Measurements from ENCODE around the gene LRRC7. TPM values are rescaled to one million over a fixed set of nuclear protein-coding genes. Genes with fewer than 3 reads are reported as not detected.

Gene LRRC7
- total RNA-seq, 1 donor from 2014 or later: not detected

DNA sequence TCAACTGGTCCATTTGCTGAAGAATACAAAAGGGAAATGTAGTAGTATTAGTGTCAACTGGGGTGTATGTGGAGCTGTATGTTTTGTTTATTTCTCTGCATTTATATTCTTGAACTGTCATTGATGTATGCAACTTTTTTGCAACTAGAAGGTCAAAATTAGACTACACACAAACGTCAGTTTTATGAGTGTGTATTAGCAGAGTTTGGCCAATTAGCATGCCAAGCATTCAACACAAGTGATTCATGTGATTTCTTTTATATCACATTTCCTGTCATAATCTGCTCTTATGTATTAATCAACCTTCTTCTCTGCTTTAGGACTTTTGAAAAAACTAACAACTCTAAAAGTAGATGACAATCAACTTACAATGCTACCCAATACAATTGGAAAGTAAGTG is 426.5 kb downstream of the LRRC7 start:
- no peak for FAIRE-seq
- peak; percentile 12 for DNase-seq (ENCODE audit: low read depth)
- H3K36me3 ChIP-seq (ENCODE audit: control insufficient read depth, insufficient read depth, low read length): no peaks in the 10 kb centered on the region
- TF ChIP-seq, protein P1, sequence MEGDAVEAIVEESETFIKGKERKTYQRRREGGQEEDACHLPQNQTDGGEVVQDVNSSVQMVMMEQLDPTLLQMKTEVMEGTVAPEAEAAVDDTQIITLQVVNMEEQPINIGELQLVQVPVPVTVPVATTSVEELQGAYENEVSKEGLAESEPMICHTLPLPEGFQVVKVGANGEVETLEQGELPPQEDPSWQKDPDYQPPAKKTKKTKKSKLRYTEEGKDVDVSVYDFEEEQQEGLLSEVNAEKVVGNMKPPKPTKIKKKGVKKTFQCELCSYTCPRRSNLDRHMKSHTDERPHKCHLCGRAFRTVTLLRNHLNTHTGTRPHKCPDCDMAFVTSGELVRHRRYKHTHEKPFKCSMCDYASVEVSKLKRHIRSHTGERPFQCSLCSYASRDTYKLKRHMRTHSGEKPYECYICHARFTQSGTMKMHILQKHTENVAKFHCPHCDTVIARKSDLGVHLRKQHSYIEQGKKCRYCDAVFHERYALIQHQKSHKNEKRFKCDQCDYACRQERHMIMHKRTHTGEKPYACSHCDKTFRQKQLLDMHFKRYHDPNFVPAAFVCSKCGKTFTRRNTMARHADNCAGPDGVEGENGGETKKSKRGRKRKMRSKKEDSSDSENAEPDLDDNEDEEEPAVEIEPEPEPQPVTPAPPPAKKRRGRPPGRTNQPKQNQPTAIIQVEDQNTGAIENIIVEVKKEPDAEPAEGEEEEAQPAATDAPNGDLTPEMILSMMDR (IDR thresholded peaks at IDR 0.05; ENCODE audit: insufficient read depth, low read length, severe bottlenecking): no peak
- H3K4me3 ChIP-seq (ENCODE audit: low read depth, low read length): no peak overlapping the region
- no peaks in the 10 kb centered on the region for H3K27me3 ChIP-seq (ENCODE audit: control insufficient read depth, insufficient read depth, low read length)

DNA sequence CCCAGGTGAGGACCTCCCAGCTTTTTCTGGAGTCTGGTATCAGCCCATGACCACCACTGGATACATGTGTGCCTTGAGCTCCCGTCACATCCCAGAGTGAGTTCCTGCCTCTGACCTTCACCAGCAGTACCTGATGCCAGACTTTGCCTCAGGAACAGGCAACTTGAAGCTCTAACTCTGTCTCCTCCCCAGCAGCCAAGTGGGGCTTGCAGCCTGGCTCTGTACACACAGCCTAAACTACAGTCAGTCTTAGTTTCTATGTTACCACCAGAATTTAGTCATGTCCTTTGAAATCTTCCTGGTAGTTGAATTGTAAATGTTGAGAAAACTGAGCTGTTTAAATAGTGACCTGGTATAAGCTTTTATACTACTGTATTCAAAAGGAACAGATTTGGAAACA is 431.1 kb downstream of the LRRC7 start:
- H3K36me3 ChIP-seq (ENCODE audit: control insufficient read depth, insufficient read depth, low read length): no peaks in the 10 kb centered on the region
- DNase-seq (ENCODE audit: low read depth): no peak
- no peaks in the 10 kb centered on the region for H3K27me3 ChIP-seq (ENCODE audit: control insufficient read depth, insufficient read depth, low read length)
- no peak for FAIRE-seq
- H3K4me3 ChIP-seq (ENCODE audit: low read depth, low read length): no peak overlapping the region
- TF ChIP-seq, protein P1 (IDR thresholded peaks at IDR 0.05; ENCODE audit: insufficient read depth, low read length, severe bottlenecking): no peak

DNA sequence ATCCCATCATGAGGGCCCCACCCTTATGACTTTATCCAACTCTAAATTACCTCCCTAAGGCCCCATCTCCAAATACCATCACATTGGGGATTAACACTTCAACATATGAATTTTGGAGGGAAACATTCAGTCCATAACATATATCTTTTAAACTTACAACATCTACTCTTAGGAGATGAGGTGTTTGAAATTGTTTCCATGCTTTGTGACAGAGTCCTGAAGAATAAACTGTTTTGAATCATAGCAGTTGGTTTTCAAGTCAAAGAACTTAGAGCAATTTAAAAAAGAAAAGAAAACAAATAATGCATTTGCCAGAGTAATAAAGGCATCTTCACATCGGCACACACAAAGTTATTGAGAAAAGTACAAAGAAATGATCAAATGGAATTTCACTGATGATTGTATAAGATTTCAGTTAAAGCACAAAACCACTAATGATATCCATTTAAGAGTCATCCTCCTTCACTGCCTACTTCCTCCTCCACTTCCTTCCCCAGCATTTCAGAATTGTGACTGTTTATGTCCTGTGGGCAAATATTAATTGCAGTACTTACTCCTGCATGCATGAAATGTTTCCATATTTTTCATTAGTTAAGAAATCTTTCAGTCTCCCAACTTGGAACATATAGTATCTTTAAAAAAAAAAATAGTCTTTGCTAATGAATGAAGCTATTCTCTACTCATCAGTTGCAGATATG is 435.6 kb downstream of the LRRC7 start:
- FAIRE-seq: no peak
- peak; percentile 11 for DNase-seq (ENCODE audit: low read depth)
- TF ChIP-seq, protein P1 (IDR thresholded peaks at IDR 0.05; ENCODE audit: insufficient read depth, low read length, severe bottlenecking): no peak

DNA sequence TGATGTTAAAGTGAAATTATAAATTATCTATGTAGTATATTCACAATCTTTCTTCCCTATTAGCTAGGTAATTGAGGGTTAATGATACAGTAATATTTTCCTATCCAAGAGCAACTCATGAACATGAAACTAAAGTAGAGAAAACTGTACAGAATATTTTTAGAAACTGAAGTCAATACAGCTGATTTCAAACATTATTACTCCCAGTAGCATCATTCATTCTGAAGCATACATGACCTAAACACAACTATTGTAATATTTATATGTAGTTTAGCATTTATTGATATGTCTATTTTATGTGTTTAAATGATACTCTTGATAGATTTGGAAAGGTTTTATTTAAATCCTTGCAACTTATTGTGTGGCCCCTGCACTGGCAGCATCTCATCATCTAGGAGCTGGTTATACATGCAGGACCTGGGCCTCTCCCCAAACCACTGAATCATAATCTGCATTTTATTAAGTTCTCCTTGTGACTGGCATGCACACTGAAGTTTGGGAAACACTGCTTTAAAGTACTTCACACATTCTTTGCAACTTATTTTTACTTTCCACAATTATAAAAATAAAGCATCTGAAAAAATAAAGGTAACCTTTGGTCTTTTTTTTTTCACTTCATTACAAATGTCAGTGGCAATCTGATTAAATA is 437.8 kb downstream of the LRRC7 start:
- H3K36me3 ChIP-seq (ENCODE audit: control insufficient read depth, insufficient read depth, low read length): no peaks in the 10 kb centered on the region
- TF ChIP-seq, protein P1 (IDR thresholded peaks at IDR 0.05; ENCODE audit: insufficient read depth, low read length, severe bottlenecking): no peak
- DNase-seq (ENCODE audit: low read depth) (no peak), FAIRE-seq (no peak)
- no peaks in the 10 kb centered on the region for H3K27me3 ChIP-seq (ENCODE audit: control insufficient read depth, insufficient read depth, low read length)
- no peak overlapping the region for H3K4me3 ChIP-seq (ENCODE audit: low read depth, low read length)

More for the DNA sequence above, 435.6 kb downstream of the LRRC7 start:
- H3K27me3 ChIP-seq (ENCODE audit: control insufficient read depth, insufficient read depth, low read length): no peaks in the 10 kb centered on the region
- no peak overlapping the region for H3K4me3 ChIP-seq (ENCODE audit: low read depth, low read length)
- H3K36me3 ChIP-seq (ENCODE audit: control insufficient read depth, insufficient read depth, low read length): no peaks in the 10 kb centered on the region

DNA sequence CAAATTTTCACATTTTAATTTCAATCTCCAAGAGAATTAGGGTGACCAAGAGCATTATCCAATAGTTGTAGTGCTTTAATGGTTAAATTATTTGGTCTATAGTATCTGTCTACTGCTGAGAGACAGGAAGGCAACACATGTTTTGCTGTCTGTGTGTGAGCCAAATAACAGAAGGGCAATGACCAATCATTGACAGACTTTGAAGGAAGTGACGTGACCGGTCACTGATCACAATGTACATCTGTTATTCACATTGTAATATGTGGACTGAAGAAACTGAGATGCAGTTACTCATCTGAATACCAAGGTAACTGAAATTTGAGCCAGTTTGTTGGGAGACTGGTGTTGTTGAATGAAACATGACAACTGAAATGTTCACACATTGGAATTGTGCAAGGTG is 440.9 kb downstream of the LRRC7 start:
- TF ChIP-seq, protein P1 (IDR thresholded peaks at IDR 0.05; ENCODE audit: insufficient read depth, low read length, severe bottlenecking): no peak
- Histone ChIP-seq H3K4me3 (ENCODE audit: low read depth, low read length) (no peak overlapping the region), H3K27me3 (ENCODE audit: control insufficient read depth, insufficient read depth, low read length) (no peaks in the 10 kb centered on the region), H3K36me3 (ENCODE audit: control insufficient read depth, insufficient read depth, low read length) (no peaks in the 10 kb centered on the region)
- DNase-seq (ENCODE audit: low read depth): peak; percentile 0
- no peak for FAIRE-seq
